Right atrium auricular region (tissue), 2 donors: ENCODE results near the gene NSUN7. TPM values are rescaled to one million over a fixed set of nuclear protein-coding genes. Genes with fewer than 3 reads are reported as not detected.
A peak's percentile ranks its signal among the peaks of the same experiment; 100 is the strongest.
"Not testable (repeated sequence)": the region's sequence is repeated elsewhere in the genome, so short reads cannot be mapped to it uniquely, and the experiment has no call there.

Source experiments
- DNase-seq: peaks from one replicate; pipeline ENCODE4 v3.0.0-alpha.2; 2019; ENCODE audit warnings: low spot score
- H3K27ac ChIP-seq, 2 donors: fragments of 200-600 bp; sonication (generic); 1 replicate in 1 of 2; 2 replicates in 1 of 2; pipeline ENCODE4 v1.5.1; 2016 to 2019
- H3K27me3 ChIP-seq, 2 donors: fragments of 200-600 bp; sonication (generic); one replicate each; pipeline versions ENCODE4 v1.5.1 to v1.6.0; 2017 to 2019
- H3K36me3 ChIP-seq: fragments of 200-600 bp; sonication (generic); one replicate; pipeline ENCODE4 v1.5.1; 2016
- H3K4me1 ChIP-seq, 2 donors: fragments of 200-600 bp; sonication (generic); one replicate each; pipeline versions ENCODE4 v1.5.1 to v1.6.0; 2017 to 2019
- H3K4me3 ChIP-seq, 2 donors: fragments of 200-600 bp; sonication (generic); 1 replicate in 1 of 2; 2 replicates in 1 of 2; pipeline ENCODE4 v1.5.1; 2017 to 2019; ENCODE audit warnings: mild to moderate bottlenecking in 1 of 2, moderate library complexity in 1 of 2
- H3K9me3 ChIP-seq, 2 donors: fragments of 200-600 bp; sonication (generic); one replicate each; pipeline ENCODE4 v1.5.1; 2019
- total RNA-seq, 2 donors: library from RNA; depleted of rRNA; stranded (reverse); fragments of >200 nt; gene quantifications; one replicate each; pipeline ENCODE4 v1.1.0, GENCODE V29; 2016
- TF ChIP-seq, protein P1 (sequence below), 2 donors: fragments of 200-600 bp; sonication (generic); IDR thresholded peaks; one replicate each; pipeline ENCODE4 v1.5.1; 2019; ENCODE audit warnings: antibody characterized with exemption in 2 of 2

The NSUN7 gene, protein sequence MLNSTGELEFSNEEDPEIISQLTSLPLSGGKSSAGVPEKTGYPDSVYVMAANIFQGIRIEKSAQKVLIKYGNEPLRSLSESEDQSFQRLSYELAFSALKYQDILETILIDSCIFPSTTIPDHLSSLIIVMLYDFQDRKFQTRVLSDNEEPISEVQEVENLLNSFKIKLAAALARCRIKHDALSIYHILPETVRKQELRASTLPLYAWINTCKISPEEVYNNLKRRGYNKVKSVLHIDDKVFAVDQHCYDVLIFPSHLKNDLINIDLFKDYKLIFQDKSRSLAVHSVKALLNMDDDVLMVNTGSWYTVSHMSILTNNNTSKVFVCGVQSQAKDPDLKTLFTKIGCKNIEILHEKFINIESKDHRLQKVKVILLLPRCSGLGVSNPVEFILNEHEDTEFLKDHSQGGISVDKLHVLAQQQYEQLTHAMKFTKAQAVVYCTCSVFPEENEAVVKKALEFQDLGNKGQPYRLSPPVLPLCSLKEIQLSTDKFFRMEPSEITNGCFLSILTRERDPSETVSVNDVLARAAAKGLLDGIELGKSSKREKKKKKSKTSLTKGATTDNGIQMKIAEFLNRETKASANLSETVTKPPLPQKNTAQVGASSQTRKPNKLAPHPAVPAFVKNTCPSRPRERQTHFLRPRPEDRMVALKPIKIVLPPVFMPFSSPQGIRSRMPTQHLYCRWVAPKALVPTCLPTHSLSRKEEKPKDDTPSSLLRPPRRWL
- 1 to 10 TPM; 1.9 to 9.8 TPM for total RNA-seq

DNA sequence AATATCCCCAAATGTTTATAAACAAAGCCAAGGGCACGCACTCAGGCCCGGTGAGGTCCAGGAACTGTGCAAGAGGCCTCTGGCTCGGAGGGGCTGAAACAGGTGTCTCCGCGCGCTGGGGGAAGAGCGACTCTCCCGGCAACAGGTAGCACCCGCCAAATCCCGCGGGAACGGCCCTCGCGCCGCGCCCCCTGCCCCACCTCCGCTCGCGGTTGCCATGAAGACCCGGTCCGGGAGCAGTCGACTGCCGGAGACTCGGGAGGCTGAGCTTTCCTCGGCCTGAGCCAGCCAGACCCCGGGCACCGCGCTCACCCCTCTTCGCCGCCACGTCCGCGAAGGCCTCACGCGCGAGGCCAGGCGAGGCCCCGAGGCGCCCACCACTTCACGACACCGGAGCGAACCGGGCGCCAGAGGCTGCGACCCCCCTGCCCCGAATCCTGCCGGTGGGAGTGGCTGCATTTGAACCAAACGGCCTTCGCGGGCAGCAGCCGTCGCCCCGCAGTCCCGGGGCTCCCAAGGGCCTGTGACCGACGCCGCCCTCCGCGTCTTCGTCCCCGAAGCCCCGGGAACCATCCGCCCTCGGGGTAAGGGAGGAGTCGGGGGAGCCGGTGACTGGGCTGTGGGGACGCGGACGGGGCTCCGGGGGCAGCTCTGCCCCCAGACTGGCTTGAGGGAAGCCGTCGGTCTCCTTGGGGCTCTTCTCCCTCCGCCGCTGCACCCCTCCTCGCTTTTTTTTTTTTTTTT, at the start of gene NSUN7:
TSS of gene NSUN7 (plus strand) at position 239 of the 744 bp plus-strand sequence. CDS start 739 bp downstream, outside the sequence.
- Histone ChIP-seq H3K27me3 (no peaks in the 10 kb centered on the region), H3K36me3 (no peaks in the 10 kb centered on the region), H3K4me1 (peaks cover 0 to 11% of the 10 kb centered on the region in 2 donors), H3K9me3 (no peaks in the 10 kb centered on the region), H3K27ac (peak within 1 kb of the TSS; percentile 76 to 80), H3K4me3 (peak within 1 kb of the TSS; percentile 62 to 66)
- no peak for DNase-seq
- TF ChIP-seq, protein P1, sequence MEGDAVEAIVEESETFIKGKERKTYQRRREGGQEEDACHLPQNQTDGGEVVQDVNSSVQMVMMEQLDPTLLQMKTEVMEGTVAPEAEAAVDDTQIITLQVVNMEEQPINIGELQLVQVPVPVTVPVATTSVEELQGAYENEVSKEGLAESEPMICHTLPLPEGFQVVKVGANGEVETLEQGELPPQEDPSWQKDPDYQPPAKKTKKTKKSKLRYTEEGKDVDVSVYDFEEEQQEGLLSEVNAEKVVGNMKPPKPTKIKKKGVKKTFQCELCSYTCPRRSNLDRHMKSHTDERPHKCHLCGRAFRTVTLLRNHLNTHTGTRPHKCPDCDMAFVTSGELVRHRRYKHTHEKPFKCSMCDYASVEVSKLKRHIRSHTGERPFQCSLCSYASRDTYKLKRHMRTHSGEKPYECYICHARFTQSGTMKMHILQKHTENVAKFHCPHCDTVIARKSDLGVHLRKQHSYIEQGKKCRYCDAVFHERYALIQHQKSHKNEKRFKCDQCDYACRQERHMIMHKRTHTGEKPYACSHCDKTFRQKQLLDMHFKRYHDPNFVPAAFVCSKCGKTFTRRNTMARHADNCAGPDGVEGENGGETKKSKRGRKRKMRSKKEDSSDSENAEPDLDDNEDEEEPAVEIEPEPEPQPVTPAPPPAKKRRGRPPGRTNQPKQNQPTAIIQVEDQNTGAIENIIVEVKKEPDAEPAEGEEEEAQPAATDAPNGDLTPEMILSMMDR (IDR thresholded peaks at IDR 0.05), result no peak

DNA sequence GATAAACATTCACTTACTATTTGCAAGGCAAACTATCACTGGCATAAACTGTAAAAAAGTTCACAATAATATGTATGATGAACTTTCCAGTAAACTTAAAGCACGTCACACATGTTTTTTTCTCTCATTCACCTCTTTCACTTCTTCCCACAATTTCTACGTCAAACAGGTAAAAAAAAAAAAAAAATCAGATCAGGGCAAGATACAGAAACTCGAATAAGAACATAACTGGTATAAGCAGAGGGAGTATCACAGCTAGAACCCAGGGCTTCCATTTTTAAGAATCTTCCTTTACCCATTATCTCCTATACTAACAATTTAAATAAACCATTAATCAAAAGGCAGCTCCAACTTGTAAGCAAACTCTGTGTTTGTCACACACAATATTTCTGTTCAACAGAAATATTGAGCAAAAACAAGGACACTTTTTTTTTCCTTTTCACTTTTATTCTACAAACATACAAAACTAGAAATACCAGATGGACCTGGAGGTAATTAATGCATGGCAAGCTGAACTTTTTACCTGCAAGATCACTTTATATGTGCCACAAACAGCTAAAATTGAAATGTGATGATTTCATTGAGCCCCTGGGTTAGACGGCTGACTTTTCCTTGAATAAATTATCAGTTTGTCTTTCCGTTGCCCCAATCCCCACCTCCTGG, 47.5 kb upstream of the NSUN7 start:
- H3K27ac ChIP-seq, result no peak overlapping the region
- H3K4me3 ChIP-seq, result no peak overlapping the region
- DNase-seq, result no peak
- H3K4me1 ChIP-seq, result no peaks in the 10 kb centered on the region
- no peaks in the 10 kb centered on the region for H3K27me3 ChIP-seq
- no peaks in the 10 kb centered on the region for H3K36me3 ChIP-seq
- H3K9me3 ChIP-seq, result no peaks in the 10 kb centered on the region
- TF ChIP-seq, protein P1 (IDR thresholded peaks at IDR 0.05), result no peak

DNA sequence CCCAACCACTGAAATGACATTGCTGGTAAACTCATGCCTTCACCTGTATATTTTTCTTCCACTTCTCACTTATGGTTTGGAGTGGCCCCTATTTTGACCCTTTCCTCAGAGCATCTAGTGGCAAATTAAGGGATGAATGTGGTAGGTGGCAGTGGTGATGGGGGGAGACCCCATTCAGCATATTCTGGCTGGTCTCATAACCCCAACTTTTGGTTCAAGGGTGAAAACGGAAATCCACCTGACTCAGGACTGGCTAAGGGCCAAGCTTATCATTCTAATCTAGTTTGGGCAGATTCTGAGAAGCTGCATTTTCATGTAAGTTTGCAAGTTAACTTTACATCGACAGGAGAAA, 47.0 kb upstream of the NSUN7 start:
- no peak overlapping the region for H3K27ac ChIP-seq
- H3K4me3 ChIP-seq, result no peak overlapping the region
- no peaks in the 10 kb centered on the region for H3K9me3 ChIP-seq
- TF ChIP-seq, protein P1 (IDR thresholded peaks at IDR 0.05), result no peak
- no peak for DNase-seq
- no peaks in the 10 kb centered on the region for H3K27me3 ChIP-seq
- no peaks in the 10 kb centered on the region for H3K36me3 ChIP-seq
- H3K4me1 ChIP-seq, result no peaks in the 10 kb centered on the region

DNA sequence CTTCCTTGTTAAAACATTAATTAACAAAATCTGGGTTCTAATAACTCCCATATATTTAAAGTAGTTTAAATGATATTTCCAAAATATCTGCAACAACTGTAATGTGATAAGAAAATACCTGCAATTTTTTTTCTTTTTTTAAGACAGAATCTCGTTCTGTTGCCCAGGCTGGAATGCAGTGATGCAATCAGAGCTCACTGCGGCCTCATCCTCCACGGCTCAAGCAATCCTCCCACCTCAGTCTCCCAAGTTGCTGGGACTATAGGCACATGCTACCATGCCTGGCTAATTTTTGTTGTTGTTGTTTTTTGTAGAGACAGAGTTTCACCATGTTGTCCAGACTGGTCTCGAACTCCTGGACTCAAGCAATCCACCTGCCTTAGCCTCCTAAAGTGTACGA, 45.7 kb upstream of the NSUN7 start:
- Histone ChIP-seq H3K9me3 (no peaks in the 10 kb centered on the region), H3K4me3 (no peak overlapping the region), H3K36me3 (no peaks in the 10 kb centered on the region), H3K27me3 (no peaks in the 10 kb centered on the region), H3K4me1 (no peaks in the 10 kb centered on the region), H3K27ac (no peak overlapping the region)
- no peak for DNase-seq
- TF ChIP-seq, protein P1 (IDR thresholded peaks at IDR 0.05), result no peak

DNA sequence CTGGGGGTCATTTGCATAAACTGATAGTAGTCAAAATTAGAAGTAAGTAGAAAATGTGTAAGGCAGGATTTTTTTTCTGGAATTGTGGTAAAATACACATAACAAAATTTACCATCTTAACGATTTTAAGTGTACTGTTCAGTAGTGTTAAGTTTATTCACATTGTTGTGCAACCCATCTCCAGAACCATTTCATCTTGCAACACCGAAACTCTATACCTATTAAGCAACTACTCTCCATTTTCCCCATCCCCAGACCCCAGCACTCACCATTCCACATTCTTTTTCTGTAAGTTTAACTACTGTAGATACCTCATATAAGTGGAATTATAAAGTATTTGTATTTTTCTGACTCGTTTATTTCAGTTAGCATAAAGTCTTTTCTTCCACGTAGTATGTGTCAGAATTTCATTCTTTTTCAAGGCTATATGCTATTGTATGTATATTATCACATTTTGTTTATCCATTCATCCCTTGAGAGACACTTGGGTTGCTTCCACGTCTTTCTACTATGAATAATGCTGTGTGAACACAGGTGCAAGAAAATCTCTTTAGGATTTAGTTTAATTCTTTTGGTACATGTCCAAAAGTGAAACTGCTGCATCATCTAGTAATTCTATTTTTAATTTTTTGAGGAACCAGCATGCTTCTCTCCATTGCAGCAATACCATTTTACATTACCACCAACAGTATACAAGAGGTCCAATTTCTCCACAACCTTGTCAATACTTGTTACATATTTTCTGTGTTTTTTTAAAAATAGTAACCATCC, 39.1 kb upstream of the NSUN7 start:
- no peaks in the 10 kb centered on the region for H3K4me1 ChIP-seq
- no peak overlapping the region for H3K4me3 ChIP-seq
- no peaks in the 10 kb centered on the region for H3K27me3 ChIP-seq
- H3K9me3 ChIP-seq, result no peaks in the 10 kb centered on the region
- no peaks in the 10 kb centered on the region for H3K36me3 ChIP-seq
- TF ChIP-seq, protein P1 (IDR thresholded peaks at IDR 0.05), result no peak
- H3K27ac ChIP-seq, result no peak overlapping the region
- no peak for DNase-seq

DNA sequence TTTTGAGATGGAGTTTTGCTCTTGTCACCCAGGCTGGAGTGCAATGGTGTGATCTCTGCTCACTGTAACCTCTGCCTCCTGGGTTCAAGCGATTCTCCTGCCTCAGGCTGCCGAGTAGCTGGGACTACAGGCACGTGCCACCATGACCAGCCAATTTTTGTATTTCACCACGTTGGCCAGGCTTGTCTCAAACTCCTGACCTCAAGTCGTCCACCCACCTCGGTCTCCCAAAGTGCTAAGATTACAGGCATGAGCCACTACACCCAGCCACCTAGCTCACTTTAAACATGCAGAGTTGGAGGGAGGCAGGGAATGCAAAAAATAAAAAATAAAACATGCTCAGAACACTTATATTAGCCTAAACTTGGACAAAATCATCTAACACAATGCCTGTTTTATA, 36.8 kb upstream of the NSUN7 start:
- H3K27ac ChIP-seq, H3K27me3 ChIP-seq, H3K36me3 ChIP-seq, H3K4me1 ChIP-seq, DNase-seq, H3K4me3 ChIP-seq, H3K9me3 ChIP-seq: not testable (repeated sequence)
